GM18498 (cell line): ENCODE measurements around the gene PLXDC2.

Experiments
- ATAC-seq: cut with Tn5 transposase; IDR thresholded peaks from one replicate; pipeline ENCODE4 v1.9.1; 2021; ENCODE audit warnings: mild to moderate bottlenecking, moderate library complexity; ENCODE audit not compliant: unreplicated experiment

The PLXDC2 gene

DNA sequence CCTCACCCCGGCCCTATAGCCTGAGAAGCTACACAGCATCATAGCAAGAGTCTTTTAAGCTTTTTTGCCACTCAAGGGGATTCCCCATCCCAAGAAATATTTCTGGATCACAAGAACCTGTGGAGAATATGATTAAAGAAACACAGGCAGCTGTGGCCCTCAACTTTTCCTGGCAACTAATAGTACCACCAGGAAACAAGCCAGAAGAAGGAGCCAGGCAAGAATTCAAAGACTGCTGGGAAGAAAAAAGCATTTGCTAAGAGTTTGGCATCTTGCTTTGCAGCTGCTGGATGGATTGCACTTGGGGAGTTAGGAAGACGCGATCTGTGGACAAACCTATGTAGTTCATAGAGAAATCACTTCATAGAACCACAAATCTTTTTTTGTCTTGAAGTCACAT lies 437.8 kb downstream of the PLXDC2 start:
- no peak for ATAC-seq

DNA sequence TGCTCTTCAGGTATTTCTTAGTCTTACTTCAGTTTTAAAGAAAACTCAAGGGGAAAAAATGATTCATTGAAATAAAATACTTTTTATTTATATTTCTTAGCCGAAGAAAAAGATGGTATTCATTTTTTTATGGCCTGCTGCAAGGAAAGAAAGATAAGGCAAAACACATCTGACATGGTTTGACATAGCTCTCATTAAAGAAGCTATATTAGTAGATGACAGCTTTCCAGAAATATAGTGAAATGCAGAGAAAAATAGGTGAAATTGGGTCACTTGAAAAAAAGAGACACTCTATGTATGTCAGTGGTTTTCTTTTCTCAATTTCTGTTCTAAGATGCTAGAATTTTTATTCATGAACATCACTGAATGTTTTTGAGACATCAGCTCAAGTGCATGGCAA lies 438.3 kb downstream of the PLXDC2 start:
- no peak for ATAC-seq

DNA sequence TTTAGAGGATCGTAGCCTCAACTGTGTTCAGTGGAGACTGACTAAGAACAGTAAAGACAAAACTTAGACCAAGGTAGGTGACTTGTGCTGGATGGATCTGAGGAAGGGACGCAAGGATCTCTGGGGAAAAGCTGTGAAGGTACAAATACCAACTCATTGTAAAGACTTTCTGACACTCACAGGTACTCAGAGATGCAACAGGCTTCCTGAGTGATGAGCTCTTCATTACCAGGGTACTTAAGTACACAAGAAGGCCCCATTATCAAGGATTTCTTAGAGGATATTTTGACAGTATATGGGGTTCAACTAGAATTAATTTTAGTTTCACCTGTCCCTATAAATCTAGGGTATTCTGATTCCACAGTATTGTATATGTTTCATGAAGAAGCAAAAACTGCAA lies 440.7 kb downstream of the PLXDC2 start:
- ATAC-seq, result no peak

- no peak for ATAC-seq
Observed at GRCh38 chr10:20257422-20257821, 441.2 kb downstream of the PLXDC2 start.

GRCh38 chr10:20265146-20265545 lies 448.9 kb downstream of the PLXDC2 start:
- no peak for ATAC-seq

GRCh38 chr10:20267734-20268133 lies 451.5 kb downstream of the PLXDC2 start:
- no peak for ATAC-seq

- no peak for ATAC-seq
Observed at GRCh38 chr10:20271490-20271889, 455.3 kb downstream of the PLXDC2 start.

GRCh38 chr10:20272608-20273007 lies 456.4 kb downstream of the PLXDC2 start:
- no peak for ATAC-seq

GRCh38 chr10:20274571-20274970 lies 458.3 kb downstream of the PLXDC2 start:
- ATAC-seq, result no peak

DNA sequence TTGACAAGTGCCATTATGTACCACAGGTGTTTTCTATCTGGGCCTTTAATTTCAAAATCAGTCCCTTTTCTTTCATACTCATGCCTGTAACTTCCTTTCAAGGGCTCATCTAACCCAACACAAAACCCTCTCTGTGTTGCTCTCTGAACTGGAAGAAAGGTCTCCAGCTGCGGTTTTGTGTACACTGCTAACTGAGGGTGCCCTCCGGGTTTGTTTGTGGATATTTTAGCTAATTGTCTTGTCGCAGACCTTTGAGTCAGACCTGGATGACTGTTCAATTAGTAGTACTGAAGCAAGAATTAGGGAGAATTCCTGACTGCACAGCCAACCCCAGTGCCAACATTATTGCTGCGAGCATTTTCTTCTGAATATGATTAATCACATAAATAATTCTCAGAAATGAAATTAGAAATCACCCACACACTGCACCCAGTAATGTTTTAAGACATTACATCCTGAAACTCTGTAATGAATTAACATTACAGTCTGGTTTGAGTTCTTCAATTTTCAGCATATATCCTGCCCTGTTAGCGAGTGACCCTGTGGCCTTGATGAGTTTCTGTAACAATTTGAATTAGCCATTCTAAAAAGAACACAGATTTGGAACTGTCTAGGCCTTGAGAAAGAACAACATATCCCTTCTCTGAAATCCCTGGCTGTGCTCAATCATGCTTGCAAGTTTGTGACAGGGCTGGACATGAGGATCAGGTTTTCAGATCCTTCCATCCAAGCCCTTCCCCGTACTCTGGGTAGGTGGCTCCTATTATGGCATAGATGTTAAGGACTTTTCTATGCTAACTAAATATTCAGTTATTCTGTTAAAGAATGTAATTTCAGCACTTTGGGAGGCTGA lies 460.1 kb downstream of the PLXDC2 start:
- no peak for ATAC-seq

DNA sequence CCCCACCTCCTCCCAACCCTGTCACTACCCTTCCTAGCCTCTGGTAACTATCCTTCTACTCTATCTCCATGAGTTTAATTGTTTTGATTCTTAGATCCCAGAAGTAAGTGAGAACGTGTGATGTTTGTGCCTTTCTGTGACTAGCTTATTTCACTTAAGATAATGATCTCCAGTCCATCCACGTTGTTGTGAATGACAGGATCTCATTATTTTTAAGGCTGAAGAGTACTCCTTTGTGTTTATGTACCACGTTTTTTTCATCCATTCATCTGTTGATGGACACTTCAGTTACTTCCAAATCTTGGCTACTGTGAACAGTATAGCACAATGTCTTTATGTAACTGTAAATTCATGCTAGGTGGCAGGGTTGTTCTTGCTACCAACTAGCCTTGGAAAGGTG lies 461.6 kb downstream of the PLXDC2 start:
- no peak for ATAC-seq

GRCh38 chr10:20281579-20281978 lies 465.3 kb downstream of the PLXDC2 start:
- ATAC-seq, result no peak

DNA sequence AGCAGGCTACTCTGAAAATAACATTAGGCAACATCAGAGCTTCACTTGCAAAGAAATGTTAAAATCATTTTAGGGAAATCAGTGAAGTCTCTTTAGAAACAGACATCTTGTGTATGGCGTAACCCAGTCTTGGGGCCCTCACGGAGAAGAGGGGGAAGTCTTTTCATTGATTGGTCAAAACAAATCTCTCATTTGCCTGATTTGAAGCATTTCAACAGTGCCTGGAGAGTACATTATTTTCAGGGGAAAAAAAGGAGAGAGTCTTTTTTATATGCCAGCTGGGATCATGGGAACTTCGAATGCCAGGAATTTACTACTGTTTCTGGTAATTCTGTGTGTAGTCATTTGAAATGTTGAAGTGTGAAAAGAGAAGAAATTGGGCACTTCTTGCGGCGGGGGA lies 471.4 kb downstream of the PLXDC2 start:
- no peak for ATAC-seq

DNA sequence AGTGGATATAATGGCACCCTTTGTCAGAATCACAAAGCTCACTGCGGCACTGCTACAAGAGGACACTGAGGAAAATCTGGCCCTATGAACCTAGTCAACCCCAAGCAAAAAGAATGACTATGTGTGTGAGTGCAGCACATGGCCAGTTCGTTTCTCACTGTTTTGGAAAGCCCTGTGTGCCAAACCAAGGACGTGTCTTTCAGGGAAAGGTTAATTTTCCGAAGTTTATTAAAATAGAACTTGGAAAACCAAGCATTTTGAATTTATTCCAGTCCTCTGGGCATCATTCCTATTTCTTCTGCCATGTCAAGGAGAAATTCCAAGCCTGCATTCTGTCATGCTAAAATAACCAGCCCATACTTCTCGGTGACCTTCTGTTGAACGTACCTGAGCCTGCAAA lies 471.8 kb downstream of the PLXDC2 start:
- no peak for ATAC-seq

DNA sequence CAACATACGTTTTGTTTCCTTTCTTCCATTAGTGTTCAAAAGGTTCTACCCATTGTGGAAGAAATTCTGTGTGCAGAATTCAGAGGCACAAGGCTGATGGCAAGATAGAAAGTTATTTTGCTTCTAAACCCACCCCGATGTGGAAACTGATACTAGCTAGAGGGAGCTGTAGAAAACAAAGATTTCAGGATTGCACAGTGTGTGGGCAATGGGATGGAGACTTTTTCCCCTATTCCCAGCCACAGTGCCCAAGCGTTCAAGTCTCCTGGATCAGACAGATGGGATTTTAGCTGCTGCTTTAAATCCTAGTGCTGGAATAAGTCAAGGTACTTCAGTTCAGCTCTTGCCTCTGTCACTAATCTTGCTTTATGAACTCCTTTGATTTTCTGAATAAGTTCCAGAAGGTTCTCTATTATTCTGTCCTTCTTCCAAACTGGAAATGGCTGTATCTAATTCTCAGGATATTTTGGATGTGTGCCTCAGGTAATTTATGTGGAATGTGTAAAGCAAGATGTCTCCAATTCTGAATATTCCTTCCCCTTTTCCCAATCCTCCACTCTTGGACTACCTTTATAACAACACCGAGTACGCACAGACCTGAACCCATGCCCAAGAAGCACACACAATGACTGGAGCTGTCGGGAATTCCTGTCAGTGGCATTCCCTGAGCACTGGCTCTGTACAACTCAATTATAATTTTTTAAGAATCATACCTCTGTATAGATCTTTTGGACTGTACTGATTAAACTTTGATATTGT lies 473.0 kb downstream of the PLXDC2 start:
- ATAC-seq, result no peak

DNA sequence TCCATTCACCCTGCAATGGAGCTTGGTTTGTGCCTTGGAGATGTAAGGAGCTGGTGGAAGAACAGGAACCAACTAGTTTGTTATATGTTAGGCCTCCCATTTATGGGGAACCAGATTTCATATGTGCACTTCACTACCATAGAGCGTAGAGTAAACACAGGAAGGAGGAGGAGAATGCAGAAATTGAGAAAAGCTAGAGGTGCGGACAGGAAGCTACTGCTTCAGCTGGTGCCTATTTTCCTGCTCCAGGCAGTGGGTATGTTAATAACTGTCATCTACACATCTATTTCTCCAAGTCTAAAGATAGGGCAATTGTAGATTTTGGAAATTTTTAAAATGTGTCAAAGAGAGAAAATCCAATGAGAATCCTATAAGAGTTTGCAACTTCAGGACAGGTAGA lies 482.2 kb downstream of the PLXDC2 start:
- ATAC-seq, result no peak

GRCh38 chr10:20299034-20299736 lies 483.0 kb downstream of the PLXDC2 start:
- ATAC-seq, result no peak

GRCh38 chr10:20300735-20301134 lies 484.5 kb downstream of the PLXDC2 start:
- ATAC-seq, result no peak

DNA sequence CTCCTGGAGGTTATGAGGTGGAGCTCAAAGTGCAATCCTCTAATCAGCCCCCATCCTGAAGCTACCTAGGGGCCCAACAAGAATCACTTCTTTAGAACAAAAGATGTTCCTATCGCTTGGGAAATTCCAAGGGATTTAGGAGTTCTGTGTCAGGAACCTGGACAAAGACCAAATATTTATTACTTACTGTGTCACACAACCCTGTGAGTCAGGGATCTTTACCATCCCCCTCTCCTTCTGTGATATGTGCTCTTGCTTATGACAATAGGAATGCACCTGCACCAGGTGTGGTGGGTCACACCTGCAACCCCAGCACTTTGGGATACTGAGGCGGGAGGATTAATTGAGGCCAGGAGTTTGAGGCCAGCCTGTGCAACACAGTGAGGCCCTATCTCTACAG lies 485.8 kb downstream of the PLXDC2 start:
- no peak for ATAC-seq

DNA sequence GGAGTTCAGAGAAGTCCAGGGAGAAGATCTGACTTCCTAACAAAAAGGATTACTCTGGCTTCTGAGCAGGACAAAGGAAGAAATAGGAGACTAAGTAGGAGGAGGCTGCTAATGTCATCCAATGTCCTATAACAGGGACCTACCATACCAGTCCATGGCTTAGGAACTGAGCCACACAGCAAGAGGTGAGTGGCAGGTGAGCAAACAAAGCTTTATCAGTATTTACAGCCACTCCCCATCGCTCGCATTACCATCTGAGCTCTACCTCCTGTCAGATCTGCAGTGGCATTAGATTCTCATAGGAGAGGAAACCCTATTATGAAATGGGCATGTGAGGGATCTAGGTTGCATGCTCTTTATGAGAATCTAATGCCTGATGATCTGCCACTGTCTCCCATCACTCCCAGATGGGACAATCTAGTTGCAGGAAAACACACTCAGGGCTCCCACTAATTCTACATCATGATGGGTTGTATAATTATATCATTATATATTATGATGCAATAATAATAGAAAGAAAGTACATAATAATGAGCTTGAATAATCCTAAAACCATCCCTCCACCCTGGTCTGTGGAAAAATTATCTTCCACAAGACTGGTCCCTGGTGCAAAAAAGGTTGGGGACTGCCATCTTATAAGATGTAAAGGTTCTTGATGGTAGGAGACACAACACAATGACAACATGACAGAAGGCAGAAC lies 487.4 kb downstream of the PLXDC2 start:
- ATAC-seq, result no peak

- no peak for ATAC-seq
Observed at GRCh38 chr10:20313665-20314064, 497.4 kb downstream of the PLXDC2 start.
